Activated CD4-positive, alpha-beta T cell treated with anti-CD3 and anti-CD28 coated beads, Interleukin-2, amount 50 U/mL, for 48 hours (primary cell): ENCODE results near the gene B3GALT6.
"Not testable (repeated sequence)": the region's sequence is repeated elsewhere in the genome, so short reads cannot be mapped to it uniquely, and the experiment has no call there.

Experiments used
- DNase-seq, 2 experiments: peaks; one replicate each; pipeline ENCODE4 v3.0.0-alpha.2; 2020

B3GALT6 gene

GRCh38 chr1:1232208-1232795 is at the start of gene B3GALT6:
Gene B3GALT6 (plus strand): TSS chr1:1232237. CDS start chr1:1232279, 42 bp downstream.
- no peak for DNase-seq

DNA sequence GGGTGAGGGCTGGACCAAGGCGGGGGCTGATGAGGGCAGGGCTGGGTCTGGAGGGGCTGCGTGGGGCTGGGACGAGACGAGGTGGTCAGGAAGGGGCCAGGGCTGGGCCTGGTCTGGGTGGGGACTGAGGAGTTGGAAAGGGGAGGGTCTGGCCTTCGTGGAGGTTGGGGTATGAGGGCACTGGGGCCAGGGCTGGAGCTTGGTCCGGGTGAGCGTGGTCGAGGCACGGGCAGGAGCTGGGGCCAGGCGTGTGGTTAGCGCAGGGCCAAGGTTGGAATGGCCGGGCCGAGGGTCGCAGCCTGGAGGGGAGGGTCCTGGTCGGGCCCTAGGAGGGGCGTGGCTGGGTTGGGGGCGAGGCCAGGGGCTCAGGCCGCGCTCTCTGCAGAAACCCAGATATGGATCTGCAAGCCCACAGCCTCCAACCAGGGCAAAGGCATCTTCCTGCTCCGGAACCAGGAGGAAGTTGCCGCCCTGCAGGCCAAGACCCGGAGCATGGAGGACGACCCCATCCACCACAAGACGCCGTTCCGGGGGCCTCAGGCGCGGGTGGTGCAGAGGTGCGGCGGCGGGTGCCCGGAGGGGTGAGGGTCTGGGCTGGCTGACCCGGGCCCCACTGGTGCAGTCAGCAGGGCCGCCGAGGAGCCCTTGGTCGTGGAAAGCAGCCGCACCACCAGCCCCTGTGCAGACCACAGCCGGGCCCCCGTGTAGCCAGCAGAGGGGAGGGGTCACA is 49.4 kb upstream of the B3GALT6 start:
- no peak for DNase-seq

DNA sequence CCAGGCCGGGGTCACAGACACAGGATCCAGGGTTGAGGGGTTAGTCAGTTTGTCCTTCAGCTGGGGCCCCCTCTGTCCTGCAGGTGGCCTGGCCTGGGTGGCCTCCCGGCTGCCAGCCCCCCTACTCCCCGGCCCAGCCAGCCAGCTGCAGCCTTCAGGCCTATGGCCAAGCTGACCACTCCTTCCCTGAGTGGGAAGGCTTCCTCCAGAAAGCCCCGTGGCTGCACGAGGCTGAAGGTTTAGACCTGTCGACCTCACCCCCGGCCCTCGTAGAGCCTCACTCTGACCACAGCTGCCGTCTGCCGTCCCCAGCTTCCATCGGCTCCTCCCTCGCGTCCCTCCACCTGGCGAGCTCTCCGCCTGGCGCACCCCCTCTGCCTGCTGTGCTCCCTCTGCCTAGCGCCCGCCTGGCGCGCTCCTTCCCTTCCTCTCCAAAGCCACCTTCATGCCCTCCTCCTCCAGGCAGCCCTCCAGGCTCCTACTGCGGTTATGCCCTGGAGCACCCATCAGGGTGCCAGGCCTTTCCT is 48.8 kb upstream of the B3GALT6 start:
- no peak for DNase-seq

DNA sequence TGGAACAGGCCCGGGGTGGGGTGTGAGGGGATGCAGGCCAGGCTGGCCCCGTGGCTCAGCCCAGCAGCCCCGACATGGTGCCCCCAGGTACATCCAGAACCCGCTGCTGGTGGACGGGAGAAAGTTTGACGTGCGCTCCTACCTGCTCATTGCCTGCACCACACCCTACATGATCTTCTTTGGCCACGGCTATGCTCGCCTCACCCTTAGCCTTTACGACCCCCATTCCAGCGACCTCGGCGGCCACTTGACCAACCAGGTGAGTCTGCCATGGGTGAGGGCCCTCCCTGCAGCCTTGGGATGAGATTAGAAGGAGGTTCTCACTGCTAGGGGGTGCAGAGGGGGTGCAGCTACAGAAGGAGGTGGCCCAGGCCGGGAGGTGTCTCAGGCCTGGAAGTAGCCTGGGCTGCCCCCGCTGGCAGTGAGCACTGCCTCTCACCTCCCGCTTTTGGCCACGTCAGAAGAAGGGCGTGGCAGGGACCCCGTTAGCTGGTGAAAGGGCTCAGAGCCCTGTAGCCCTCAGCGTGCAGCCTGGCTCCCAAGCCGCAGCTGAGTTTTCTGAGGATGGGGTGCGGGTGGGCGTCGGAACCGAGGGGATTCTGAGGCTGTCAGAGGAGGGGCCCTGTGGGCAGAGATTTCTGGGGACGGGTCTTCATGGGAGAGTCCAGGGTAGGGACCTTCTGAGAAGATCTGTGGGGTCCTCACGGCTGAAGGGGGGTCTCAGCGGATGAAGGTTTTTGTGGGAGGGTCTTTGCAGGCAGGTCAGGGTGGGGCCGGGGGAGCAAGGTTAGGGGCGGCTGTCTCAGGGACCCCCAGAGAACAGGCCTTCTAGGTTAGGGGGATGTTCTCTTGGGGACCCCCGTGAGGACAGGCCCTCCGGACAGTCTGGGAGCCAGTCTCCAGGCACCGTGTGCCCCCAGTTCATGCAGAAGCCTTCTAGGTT is 47.9 kb upstream of the B3GALT6 start:
- DNase-seq, result no peak

DNA sequence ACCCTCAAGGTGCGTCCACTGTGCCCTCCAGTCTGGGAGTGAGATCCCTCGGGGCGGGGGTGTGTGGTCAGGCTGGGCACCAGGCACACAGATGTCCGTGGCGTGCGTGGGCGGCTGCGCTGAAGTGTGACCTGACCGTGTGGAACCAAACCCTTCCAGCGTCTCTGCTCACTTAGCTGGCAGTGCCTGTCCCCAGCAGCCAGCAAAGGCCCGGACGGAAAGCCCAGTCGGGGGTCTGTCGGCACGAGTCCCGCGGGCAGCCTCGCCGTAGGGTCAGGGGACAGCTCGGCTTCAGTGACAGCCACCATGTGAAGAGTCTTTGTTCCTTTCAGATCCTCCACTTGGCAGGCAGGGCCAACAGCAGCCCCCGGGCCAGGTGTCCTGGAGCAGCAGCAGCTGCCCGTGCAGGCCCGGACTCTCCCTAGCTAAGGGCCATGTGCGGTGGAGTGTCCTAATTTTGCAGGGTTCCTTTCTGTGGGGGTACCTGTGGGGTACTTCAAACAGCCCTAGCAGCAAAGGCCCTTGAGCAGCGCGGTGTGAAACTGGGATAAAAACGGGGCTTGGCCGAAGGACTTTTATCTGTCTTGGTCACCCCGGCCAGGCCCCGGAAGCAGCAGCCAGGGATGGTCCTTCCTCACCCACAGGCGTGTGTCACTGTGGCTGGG is 46.8 kb upstream of the B3GALT6 start:
- DNase-seq, result no peak

- no peak for DNase-seq
Observed at GRCh38 chr1:1187938-1188337, 44.1 kb upstream of the B3GALT6 start.

GRCh38 chr1:1189111-1189510 is 42.9 kb upstream of the B3GALT6 start:
- DNase-seq, result no peak

- DNase-seq, result no peak
Observed at GRCh38 chr1:1191734-1192133, 40.3 kb upstream of the B3GALT6 start.

GRCh38 chr1:1194723-1195122 is 37.3 kb upstream of the B3GALT6 start:
- DNase-seq, result no peak

- not testable (repeated sequence) for DNase-seq
Observed at GRCh38 chr1:1195726-1196125, 36.3 kb upstream of the B3GALT6 start.

- DNase-seq, result no peak
Observed at GRCh38 chr1:1196431-1197187, 35.4 kb upstream of the B3GALT6 start.

DNA sequence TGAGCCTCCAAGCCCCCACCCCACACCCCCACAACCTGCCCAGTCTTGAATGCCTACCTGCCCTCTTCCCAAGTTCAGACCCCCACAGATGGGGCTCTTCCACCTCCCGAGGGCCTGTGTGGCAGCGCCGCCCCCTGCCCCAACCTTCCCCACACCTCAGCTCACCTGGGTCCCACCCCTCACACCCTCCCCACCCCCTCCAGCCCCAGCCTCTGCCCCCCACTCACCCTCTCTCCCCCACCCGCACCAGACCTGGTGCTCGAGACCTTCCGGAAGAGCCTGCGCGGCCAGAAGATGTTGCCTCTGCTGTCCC is 34.9 kb upstream of the B3GALT6 start:
- DNase-seq, result no peak

DNA sequence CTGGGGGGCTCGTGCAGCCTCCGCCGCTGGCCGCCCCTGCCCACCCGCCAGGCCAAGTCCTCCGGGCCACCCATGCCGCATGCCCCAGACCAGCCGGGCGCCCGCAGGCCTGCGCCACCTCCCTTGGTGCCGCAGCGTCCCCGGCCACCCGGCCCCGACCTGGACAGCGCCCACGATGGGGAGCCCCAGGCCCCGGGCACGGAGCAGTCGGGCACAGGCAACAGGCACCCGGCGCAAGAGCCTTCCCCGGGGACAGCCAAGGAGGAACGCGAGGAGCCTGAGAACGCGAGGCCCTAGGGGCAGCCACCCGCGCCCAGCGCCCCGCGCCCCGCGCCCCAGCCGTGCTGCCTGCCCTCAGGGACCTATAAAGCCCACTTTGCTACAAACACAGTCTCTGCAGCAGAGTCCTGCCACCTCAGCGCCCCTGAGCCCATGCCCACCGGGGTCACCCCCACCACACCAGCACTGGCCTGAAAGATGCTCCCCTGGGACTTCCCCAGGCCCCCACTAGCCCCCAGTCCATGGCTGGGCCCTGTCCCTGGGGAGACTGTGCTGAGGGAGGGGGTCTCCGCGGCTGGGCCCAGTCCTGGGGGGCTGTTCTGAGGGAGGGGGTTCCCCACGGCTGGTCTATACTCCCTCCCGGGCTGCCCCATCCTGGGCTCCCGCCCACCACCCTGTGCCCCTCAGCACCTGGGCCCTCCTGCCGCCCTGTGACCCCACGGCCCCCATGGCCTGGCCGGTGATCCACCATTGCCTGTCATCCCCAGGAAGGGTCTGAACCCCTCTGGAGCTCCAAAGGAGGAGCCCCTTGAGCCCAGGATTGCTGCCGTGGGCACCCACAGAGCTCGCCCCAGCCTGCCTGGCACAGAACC is 34.2 kb upstream of the B3GALT6 start:
- DNase-seq, result no peak

DNA sequence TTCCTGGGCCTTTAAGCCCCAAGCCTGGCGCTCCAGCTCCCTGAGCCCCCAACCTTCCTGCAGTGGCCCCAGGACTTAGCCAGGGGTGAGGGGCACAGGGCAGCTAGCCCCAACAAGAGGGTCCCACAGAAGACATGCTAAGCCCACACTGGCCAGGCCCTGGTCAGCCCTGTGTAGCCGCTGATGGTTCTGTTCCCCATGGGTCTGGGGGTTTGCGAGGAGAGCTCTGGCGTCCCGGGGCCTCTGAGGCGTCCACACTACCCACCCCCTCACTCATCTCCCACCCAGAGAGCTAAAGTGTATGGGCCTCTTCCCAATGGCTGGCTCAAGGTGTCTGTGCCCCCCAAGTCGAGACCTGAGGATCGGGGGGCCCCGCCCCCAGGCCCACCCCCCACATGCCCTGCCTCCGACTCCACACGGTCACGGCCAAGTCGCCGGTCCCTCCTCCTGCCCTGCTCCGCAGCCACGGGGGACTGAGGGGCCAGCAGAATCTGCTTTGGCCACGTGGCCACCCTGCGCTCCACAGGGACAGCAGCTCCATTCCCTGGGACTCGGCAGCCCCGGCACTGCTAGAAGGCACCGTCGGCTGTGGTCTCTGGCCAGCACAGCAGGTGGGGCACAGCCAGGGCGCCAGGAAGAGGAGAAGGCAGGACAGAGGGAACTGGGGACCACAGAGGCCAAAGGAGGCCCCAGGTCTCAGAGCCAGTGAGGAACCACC is 33.5 kb upstream of the B3GALT6 start:
- no peak for DNase-seq

DNA sequence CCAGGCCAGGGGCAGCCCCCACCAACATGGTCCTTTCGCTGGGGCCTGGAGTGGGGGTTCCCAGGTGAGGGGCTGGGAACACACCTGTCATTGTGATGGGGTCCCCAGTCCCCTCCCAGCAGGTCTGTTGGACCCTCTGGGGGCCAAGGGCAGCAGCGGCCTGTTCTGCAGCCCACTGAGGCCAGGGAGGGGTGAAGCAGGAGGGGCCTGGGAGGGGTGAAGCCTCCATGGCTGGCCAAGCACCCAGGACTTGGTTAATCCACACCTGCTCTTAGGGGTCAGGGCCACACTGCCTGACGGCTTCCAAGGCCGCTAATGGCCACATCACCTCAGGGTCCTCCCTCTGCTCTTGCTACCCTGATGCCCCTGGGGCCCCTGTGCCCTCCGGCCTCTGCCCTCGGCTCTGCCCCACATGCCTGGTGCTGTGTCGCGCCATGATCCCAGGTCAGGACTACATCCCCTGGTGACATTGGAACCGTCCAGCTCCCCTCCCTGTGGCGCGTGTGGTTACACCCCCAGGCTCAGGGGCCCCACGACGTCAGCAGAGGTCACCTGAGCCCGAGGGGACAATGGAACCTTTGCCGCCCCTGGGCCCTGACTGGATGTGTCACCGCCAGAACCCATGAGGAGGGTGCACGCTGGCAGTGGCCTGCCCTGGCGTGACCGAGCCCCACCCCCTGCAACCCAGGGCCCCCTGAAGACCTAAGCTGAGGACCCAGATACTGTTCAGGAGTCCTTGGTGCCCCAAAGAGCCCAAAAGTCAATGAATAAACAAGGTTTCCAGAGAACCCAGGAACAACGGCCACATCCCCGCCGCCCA is 32.7 kb upstream of the B3GALT6 start:
- no peak for DNase-seq

- DNase-seq, result no peak
Observed at GRCh38 chr1:1199961-1200875, 31.8 kb upstream of the B3GALT6 start.

- peak; percentile 89 to 90 for DNase-seq
Observed at GRCh38 chr1:1200876-1201810, 30.9 kb upstream of the B3GALT6 start.
